GM18499 (cell line): Measurements from ENCODE around the gene RCOR1.

Source experiments
- ATAC-seq: cut with Tn5 transposase; IDR thresholded peaks from one replicate; pipeline ENCODE4 v1.9.1; 2021; ENCODE audit warnings: moderate number of reproducible peaks; ENCODE audit not compliant: insufficient read depth, unreplicated experiment

RCOR1 gene

DNA sequence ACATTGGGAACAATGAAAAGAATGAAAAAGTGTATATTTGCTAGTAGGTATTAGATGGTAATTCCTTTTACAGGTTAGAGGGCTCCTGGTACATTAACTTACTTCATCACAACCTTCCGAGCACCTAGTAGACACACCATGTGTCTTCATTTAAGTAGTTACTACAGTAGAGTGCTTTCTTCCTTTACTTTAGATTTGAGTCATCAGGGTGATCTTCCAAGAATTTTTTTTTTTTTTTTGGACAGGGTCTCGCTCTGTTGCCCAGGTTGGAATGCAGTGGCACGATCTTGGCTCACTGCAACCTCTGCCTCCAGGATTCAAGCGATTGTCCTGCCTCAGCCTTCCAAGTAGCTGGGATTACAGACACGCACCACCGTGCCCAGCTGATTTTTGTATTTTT lies 105.1 kb downstream of the RCOR1 start:
- ATAC-seq = no peak

DNA sequence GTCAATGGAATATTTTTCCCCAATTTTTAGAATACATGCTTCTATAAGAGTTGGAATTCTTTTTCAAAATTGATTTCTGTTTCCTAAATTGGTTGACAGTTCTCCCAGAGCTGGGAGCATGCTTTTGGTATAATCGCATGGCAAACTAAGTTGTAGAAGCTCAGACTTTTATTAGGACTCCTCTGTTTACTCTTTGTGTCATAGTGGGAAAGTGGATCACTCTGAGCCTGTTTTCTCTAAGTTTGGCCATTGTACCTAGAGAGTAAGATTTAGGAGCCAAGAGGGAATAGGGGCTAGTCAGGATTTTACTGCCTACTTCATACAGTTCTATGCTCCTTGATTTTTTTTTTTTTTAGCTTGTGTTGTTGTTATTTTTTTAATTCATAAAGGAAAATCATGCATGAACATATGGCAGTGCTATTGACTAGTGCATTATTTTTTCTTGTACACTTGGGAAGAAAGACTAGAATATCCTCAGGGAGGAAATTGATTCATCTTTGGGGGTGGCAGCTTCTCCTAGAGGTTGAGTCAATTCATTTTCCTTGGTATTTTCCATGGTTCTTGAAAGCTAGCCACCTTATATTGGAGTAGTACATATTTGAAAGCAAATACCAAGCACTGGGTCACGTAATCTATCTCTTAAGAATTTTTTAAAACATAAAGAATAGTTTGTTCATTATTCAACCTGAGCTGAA lies 107.1 kb downstream of the RCOR1 start:
- no peak for ATAC-seq

DNA sequence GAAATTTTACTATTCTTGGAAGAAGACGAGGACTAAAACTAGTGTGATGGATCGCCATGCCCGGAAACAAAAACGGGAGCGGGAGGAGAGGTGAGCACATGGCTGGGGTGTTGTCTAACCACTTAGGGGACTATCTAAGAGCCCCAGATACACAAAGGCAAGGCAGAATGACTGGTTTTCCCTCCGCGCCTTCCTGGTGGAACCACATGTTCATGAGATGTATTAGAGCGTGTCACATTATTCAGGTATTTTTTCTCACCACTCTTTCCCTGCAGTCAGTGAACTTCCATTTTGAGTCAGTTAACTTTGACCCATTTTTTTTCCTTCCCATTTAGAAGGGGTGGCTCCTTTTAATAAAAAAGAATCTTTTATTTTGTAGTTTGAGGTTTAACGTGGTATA lies 116.0 kb downstream of the RCOR1 start:
- no peak for ATAC-seq

DNA sequence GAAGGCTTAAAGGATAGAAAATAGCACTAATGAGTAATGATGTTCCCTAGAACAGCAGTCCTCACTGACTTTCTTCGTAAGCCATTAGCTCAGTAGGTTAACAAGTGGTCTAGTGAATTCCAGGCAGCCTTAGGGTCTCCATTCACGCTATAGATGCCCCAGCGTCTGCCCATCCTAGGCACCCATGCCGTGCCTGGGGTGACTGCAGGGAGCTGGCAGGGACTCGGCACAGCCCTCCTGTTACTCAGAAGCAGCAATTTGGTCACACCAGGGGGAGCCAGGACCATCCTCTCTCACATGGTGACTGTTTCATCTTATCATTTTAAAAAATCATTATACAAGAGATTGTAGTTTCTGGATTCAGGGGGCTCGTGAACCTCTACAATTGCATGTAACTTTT lies 118.8 kb downstream of the RCOR1 start:
- ATAC-seq = no peak

DNA sequence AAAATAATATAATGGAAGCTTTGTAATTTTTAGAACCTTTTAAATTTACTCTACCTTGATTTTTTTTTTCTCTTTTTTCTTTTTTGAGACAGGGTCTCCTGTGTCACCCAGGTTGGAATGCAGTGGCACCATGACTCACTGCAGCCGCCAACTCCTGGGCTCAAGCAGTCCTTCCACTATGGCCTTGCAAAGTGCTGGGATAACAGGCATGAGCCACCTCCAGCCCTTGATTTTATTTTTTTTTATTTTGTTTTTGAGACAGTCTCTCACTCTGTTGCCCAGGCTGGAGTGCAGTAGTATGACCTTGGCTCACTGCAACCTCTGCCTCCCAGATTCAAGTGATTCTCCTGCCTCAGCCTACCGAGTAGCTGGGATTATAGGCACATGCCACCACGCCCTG lies 119.5 kb downstream of the RCOR1 start:
- no peak for ATAC-seq

DNA sequence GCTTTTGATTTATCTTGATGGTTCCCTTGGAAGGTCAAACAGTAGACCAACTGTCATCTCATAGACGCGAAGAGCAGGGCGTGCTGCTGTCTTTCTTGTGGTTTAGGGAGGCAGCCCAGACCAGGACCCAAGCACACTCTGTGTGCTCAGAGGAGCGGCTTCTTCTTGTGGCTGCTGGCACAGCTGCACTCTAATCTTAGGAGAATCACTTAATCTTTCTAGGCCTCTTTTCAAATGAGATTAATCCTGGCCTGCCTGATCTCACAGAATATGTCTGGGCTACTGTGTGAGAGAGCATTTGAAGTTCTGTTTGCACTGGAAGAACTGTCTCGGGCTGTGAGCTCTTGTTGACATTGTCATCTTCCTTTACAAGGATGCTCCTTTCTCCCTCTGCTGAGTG lies 124.8 kb downstream of the RCOR1 start:
- ATAC-seq = no peak

DNA sequence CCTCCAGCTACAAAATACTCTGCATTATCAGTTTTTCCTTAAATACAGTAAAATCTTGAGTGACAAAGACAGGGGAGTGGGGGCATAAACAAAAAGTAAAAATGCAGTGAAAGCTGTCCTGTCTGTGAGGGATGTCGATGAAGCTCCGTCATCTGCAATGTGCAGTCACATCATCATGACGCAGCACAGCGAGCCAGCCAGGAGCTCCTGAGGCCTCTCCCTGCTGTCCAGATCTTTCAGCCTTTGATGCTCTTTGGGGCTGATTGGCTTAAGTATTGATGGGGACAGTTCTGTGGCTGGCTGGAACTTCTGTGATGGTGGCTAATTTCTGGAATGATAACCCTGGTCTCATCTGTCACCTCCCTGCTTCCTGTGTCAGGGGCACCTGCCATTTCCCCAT lies 130.2 kb downstream of the RCOR1 start:
- no peak for ATAC-seq

DNA sequence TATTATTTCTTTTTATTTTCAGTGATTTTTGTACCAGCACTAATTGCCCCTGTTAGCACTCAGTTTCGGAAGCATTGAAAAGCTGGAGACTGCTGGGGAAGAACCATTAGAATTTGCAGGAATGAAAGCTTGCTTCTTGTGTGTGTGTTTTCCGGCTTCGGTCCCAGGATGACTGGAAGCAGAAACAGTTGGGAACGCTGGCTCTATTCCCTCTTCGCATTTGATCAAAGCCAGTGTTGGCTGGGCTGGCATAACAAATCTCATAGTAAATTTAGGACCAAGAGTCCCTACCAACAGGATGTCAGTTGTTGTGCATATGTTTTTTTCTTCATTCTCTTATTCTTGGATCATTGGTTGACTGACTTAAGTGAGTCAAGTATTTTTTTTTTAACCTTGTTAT lies 131.2 kb downstream of the RCOR1 start:
- no peak for ATAC-seq

DNA sequence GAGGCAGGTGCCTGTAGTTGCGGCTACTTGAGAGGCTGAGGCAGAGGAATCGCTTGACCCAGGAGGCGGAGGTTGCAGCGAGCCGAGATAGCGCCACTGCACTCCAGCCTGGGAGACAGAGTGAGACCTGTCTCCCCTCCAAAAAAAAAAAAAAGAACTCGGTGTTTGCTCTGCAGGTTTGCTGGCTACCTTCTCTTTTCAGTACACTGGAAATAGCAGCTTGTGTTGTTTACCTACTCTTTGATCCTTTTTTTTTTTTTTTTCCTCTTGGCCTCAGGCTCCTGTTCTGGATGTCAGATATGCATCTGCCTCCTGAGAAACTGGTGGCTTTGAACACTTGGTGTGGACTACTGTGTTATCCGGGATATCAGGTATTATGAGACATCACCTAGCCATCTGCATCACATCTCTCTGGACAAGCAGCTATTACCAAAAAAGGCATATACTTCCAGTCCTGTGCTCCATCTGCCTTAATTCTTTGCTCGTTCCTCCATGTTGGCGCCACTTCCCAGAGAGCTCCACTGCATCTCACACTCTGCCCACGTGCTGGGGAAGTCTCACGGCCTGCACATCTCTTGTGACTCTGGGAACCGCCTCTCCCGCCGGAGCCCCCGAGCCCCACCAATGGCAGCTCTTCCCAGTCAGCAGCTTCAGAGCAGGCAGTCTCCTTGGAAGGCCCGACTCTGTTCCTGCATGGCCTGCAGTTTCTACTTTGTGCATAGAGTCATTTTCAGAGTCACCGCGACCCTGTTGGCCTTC lies 133.9 kb downstream of the RCOR1 start:
- ATAC-seq = no peak

DNA sequence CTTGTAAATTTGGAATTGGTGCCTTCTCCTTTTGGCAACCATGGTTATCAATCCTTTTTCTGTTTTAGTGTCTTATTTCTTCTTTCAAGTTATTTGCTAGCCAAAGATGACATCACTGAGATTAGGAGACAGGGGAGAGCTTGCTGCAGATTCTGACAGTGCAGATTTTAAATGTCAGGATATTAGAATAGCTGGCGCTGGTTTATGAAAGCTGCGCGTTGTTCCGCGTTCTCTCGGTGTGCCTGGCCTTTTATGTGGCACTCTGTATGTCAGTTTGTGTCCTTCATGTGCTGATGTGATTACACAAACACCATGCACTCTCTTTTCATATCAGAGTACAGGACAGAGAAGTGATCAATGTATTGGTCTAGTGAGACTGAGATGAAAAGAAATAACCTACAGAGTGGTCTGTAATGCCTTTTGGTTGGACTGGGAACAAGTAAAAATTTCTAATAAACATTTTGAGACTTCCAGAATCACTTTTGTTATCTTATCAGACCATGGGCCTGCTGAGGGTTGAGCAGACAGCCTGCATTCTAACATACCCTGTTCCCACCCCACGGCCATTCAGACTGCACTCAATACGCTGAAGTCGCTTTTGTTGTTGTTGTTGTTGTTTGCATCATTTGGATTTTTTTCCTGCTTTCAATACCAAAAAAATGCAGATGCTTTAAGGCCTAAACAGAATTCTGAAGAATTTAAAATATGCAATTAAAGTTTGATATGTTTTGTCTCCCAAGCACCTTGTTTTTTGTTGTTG lies 135.1 kb downstream of the RCOR1 start:
- no peak for ATAC-seq

DNA sequence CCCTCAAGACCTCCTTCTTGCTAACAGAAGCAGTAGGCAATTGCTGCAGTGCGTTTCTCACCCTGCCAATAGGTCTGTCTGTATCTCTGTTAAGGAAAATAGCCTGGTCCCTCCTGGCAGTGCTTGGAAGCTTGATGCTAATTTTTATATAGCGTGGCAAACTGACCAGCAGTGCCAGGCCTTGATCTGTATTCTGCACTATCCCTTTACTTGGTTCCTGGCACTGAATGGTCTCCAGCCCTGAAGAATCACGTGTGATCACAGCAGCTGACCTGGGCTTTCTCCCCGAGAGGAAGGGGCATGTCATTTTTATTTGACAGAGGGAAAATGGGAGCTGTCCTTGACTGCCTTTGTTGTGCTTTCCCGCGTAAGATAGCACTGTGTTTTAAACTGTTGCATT lies 136.1 kb downstream of the RCOR1 start:
- ATAC-seq = no peak

DNA sequence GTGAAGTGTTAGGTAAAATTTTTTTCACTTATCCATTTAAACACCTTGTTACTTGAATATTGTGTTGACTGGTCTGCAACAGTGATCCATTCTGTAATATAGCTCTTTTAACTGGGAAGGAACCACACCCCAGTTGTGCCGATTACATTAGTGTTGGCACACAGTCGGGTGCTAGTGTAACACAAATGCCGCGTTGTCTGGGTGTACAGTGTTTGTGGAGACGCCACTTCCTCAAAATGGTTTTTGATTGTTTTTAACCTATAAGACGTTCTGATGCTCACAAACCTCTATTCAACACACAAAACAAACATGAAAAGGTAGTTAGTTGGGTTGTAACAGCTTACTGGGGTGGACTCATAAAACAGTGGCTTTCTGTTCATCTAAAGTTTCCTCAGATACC lies 136.8 kb downstream of the RCOR1 start:
- ATAC-seq = no peak

DNA sequence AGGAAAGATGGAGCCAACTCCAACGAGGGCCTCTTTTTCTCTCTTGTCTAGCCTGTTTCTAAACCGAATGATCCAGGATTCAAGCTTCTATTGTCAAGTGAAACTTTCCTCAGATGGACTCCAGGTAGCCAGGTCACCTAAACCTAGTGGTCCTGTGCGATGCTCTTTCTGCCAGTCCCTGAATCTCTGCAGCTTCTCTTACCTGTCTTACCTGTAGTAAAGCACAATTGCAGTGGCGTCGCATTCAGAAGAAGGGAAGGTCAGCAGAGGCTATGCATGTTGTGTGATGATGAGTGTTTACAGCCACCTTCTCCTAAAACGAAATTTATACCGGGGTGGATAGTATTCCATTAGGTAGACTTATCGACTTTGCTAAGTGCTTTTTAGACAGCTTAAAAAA lies 137.4 kb downstream of the RCOR1 start:
- no peak for ATAC-seq

DNA sequence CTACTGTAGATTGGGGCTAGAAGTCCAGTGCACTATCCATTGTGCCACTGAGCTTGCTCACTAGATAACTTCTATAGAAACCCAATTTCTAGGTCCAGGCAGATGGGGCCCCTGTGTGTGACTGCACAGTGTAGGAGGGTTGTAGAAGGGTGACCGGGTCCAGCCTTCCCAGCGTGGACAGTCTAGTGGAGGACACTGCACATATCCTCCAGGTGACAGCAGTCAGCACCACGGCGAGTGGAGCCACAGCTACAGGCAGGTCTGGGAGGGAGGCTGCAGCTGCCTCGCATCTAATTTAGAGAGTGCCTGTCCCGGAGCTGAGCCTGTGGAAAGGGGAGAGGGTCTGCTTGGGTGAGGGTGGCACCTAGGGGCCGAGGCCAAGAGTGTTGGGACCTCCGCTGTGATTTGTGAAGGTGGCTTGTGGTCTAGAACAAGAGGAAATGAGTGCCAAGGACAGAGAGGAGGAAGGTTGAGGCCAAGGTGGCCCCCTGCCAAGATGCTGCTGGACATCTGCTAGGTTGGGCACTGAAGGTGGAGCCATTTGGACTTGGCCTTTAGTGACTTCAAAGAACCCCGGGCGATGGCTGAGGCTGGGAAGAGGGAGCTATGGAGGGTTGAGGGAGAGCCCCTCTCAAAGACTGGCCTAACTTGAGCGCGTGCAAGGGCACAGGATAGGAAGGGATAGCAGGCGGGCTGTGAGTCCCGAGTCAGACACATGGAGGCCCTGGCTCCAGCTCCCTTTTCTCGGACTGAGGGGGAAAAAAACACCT lies 138.8 kb downstream of the RCOR1 start:
- ATAC-seq = no peak

DNA sequence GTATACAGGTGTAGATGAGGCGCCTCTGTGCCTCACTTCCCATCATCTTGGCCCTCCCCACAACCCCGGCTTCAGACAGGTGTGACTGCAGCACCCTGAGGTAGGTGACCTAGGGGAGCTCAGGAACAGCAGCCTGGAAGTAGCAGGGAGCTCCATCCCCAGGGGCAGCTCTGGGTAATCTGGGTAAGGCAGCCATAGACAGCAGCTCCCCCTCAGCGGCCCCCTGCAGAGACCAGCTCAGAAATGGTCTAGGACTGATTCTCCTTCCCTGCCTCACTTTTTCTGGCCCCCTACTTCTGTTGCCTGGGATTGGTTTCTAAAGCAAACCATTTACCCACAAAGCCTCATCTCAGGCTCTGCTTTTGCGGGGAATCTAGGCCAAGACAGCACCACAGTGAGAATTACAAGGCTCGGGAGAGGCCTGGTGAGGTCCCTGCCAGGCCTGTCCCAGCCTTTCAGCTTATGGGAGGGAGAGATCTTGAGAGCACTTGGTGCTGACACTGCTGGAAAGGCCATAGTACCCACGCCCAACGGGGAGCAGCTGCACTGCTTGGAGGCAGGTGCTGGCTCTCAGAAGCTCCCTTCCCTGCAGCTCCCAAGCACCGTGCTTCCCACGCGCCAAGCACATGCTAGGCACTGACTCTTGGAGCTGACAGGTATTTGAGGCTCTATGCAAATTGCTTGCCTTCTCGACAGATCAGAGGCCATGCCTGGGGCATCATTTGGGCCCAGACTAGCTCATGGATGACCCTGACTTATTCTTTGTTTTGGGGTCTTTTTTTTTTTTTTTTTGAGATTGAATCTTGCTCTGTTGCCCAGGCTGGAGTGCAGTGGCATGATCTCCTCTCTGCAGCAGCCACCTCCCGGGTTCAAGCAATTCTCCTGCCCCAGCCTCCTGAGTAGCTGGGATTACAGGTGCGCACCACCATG lies 139.7 kb downstream of the RCOR1 start:
- ATAC-seq = no peak

DNA sequence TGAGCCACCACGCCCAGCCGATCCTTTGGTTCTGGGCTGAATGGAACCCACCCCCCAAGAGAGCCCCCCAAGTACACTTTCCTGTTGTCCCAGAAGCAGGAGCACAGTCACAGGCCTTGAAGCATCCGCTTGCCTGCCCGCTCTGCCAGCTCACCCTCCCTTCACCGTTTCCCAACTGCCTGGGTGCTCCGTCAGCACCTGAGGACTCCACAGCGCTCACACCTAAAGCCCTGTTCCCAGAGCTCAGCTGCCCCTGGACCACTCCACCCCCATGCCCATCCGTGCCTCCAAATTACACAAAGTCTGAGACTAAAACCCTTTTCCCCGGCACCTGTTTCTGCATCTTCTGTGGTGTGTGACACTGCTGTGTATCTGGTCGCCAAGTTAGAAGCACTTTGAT lies 140.5 kb downstream of the RCOR1 start:
- ATAC-seq = no peak

DNA sequence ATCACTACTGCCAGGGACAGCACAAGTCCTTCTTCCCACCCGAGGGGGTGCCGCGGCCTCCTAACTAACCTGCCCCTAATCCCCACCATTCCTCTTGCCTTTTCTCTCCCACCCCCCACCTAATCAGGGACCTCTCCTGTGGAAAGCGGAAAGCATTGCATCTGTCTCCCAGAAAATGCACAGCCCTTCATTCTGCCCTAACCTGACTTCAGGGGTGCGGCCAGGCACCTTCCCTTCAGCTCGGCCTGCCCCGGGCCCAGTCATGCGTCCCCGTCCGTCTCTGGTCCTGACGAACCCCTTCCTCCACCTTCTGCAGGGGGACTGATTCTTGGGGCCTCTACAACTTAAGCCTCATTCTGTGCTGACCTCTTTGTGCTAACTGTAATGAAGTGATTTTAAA lies 140.9 kb downstream of the RCOR1 start:
- ATAC-seq = no peak

DNA sequence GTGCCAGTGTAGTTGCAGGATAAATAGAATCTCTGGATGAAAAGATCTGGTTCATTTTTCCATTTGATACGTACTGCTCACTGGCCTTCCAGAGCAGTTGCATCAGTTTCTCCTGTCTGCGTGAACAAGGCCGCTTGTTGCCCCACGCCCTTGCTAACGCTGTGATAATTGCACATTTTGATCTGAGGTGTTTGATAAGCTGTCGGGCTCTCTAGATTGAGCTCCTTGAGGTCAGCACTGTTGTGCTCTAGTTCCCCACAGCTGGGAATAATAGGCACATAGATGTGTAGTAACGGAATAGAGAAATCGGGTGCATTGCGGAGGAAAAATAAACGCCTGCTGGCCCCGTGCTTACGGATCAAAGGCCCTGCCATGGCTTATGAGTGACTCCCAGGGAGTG lies 142.0 kb downstream of the RCOR1 start:
- no peak for ATAC-seq

DNA sequence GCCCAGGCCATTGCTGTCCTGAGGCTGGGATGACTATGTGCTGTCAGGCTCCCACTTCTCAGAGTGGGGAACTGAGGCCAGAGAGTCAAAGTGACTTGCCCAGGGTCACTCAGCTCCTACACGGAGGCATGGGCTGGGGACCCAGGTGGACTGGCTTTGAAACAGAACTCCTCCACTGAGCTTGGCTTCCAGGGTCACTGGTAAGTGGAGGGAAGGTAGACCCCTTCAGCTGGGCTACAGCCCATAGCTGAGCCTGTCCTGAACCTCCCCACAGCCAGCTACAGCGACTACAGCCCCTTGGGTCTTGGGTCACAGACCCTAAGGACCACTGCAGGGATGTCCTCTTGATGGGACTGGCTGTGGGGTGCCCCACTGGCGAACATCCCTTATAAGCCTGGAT lies 144.5 kb downstream of the RCOR1 start:
- no peak for ATAC-seq
